ENCODE results near the gene MAD2L1BP. TPM values are rescaled to one million over a fixed set of nuclear protein-coding genes. Genes with fewer than 3 reads are reported as not detected.

Gene MAD2L1BP
- total RNA-seq, 1 experiment from 2014 or later, result 36.6 TPM

- no peak overlapping the region for H3K4me2 ChIP-seq (ENCODE audit: low read length)
These were observed 35.6 kb downstream of the MAD2L1BP start for GRCh38 chr6:43671011-43671800.

More at GRCh38 chr6:43671011-43671800, 35.6 kb downstream of the MAD2L1BP start:
- Histone ChIP-seq H3K9me3 (ENCODE audit: control insufficient read depth in 1 of 2, insufficient read depth in 1 of 2, low read depth in 1 of 2, low read length in 2 of 2) (no peaks in the 10 kb centered on the region), H3K9me2 (ENCODE audit: insufficient read depth) (no peaks in the 10 kb centered on the region), H3K4me3 (replicated peaks in 1 of 2; ENCODE audit: low read depth in 1 of 2, low read length in 2 of 2) (no peak overlapping the region), H3K9ac (ENCODE audit: low read length) (no peak overlapping the region), H3K4me1 (ENCODE audit: control insufficient read depth in 1 of 2, insufficient read depth in 2 of 2, low read length in 2 of 2) (peaks cover 10 to 35% of the 10 kb centered on the region in 2 experiments), H3K36me3 (ENCODE audit: control insufficient read depth in 1 of 2, insufficient read depth in 2 of 2, low read length in 2 of 2) (peaks cover 22 to 28% of the 10 kb centered on the region in 2 experiments), H2AFZ (ENCODE audit: low read depth, low read length, poor library complexity, severe bottlenecking) (no peak overlapping the region), H3K79me2 (ENCODE audit: insufficient read depth, low read length) (no peaks in the 10 kb centered on the region), H3K27me3 (ENCODE audit: insufficient read depth, low read length) (no peaks in the 10 kb centered on the region), H3K27ac (ENCODE audit: low read depth, low read length) (no peak overlapping the region), H4K20me1 (ENCODE audit: insufficient read depth) (no peaks in the 10 kb centered on the region)
- TF ChIP-seq REST (IDR thresholded peaks at IDR 0.05; ENCODE audit: low read depth), result no peak
- TF ChIP-seq ZBTB33 (IDR thresholded peaks at IDR 0.05; ENCODE audit: extremely low read depth, insufficient replicate concordance, low read length), result no peak
- no peak for TF ChIP-seq CTCF (IDR thresholded peaks at IDR 0.05 in 2 of 3, conservative IDR thresholded peaks at IDR 0.05 in 1 of 3; ENCODE audit: borderline replicate concordance in 1 of 3, insufficient read depth in 1 of 3, low read depth in 2 of 3, low read length in 2 of 3)
- TF ChIP-seq SIN3A (IDR thresholded peaks at IDR 0.05; ENCODE audit: low read depth), result no peak
- no peak for TF ChIP-seq EZH2phosphoT487 (IDR thresholded peaks at IDR 0.05; ENCODE audit: borderline replicate concordance)
- no peak for TF ChIP-seq RAD21 (IDR thresholded peaks at IDR 0.05; ENCODE audit: low read depth)
- no peak for TF ChIP-seq ZFX (IDR thresholded peaks at IDR 0.05)
- TF ChIP-seq JUND (IDR thresholded peaks at IDR 0.05), result no peak
- no peak for TF ChIP-seq CEBPB (IDR thresholded peaks at IDR 0.05; ENCODE audit: low read depth)
- no peak for TF ChIP-seq EZH2 (IDR thresholded peaks at IDR 0.05)
- no peak for TF ChIP-seq MAX (IDR thresholded peaks at IDR 0.05)
- no peak for TF ChIP-seq FOSL1 (IDR thresholded peaks at IDR 0.05; ENCODE audit: low read depth)
- no peak for TF ChIP-seq ZNF274 (IDR thresholded peaks at IDR 0.05; ENCODE audit: low read depth, low read length)
- TF ChIP-seq SP1 (IDR thresholded peaks at IDR 0.05; ENCODE audit: low read depth), result no peak
- no peak for TF ChIP-seq POLR2A (IDR thresholded peaks at IDR 0.05; ENCODE audit: borderline replicate concordance, extremely low read depth, insufficient read depth, insufficient read length)
- TF ChIP-seq ATF3 (IDR thresholded peaks at IDR 0.05), result no peak
- TF ChIP-seq EGR1 (IDR thresholded peaks at IDR 0.05; ENCODE audit: low read depth), result no peak
- no peak for TF ChIP-seq POLR2AphosphoS5 (IDR thresholded peaks at IDR 0.05; ENCODE audit: low read depth, low read length)
- TF ChIP-seq SRF (IDR thresholded peaks at IDR 0.05; ENCODE audit: low read depth), result no peak
- TF ChIP-seq TCF7L2 (IDR thresholded peaks at IDR 0.05; ENCODE audit: borderline replicate concordance, extremely low read depth, insufficient read depth, insufficient read length), result no peak
- DNase-seq (ENCODE audit: low read depth, low spot score), result no peak
- intact Hi-C loops (cut with micrococcal nuclease), result no loop called here
- ChIA-PET CTCF (interaction anchor here (1.4 to 4.6 kb wide), 2 partner anchors 408 kb away, joined by 3 to 45 read pairs; no protein-coding TSS in a partner anchor), RAD21 (ENCODE audit: low non-redundant PET in 1 of 2, low total read pairs in 2 of 2, uncharacterized antibody in 2 of 2, unreplicated experiment in 2 of 2) (no interaction called here), POLR2A (interaction anchor here (1.0 kb wide), 1 partner anchor 42 kb away, joined by 3 read pairs; the partner anchor contains the start of gene GTPBP2)
- no peak for ATAC-seq
- BruUV-seq (replicated peaks), result TSS peak; percentile 4
